ENCODE data around the gene BABAM2.

DNA sequence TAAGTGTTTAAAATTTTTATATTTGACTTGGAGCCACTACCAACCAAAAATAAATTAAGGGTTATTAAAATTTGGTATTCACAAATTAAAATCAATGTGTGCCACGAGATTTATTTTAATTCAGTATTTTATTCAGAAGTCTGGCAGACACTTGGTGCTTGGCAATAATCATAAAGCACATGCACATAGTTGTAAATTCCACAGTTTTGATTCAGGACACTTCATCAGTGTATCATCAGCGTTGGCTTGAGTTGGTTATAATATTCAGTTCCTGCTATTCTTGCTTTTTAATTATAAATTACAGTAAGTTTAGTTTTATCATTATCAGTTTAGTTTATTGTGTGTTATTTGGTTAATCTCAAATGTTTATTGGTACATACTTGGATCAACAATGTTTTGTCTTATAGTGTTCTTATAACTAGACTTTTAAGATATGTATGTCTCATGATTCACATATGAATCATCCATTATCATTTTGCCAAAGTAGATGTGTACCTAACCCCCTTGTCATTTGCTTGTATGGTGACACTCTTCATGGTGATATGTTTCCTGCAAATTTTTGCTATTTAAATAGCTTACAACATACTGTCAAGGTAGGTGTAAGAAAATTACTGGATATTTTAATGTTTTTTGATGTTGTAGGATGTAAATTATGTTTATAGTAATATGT lies 237.9 kb downstream of the BABAM2 start:
- TF ChIP-seq, protein P1, sequence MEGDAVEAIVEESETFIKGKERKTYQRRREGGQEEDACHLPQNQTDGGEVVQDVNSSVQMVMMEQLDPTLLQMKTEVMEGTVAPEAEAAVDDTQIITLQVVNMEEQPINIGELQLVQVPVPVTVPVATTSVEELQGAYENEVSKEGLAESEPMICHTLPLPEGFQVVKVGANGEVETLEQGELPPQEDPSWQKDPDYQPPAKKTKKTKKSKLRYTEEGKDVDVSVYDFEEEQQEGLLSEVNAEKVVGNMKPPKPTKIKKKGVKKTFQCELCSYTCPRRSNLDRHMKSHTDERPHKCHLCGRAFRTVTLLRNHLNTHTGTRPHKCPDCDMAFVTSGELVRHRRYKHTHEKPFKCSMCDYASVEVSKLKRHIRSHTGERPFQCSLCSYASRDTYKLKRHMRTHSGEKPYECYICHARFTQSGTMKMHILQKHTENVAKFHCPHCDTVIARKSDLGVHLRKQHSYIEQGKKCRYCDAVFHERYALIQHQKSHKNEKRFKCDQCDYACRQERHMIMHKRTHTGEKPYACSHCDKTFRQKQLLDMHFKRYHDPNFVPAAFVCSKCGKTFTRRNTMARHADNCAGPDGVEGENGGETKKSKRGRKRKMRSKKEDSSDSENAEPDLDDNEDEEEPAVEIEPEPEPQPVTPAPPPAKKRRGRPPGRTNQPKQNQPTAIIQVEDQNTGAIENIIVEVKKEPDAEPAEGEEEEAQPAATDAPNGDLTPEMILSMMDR (IDR thresholded peaks at IDR 0.05; ENCODE audit: poor library complexity), result no peak
- TF ChIP-seq EZH2 (IDR thresholded peaks at IDR 0.05; ENCODE audit: borderline replicate concordance), result no peak

Data from hepatocyte (in vitro differentiated cells).